AG04450 (cell line): ENCODE data around the gene ACO2. TPM values are rescaled to one million over a fixed set of nuclear protein-coding genes. Genes with fewer than 3 reads are reported as not detected.

Experiments
- CTCF ChIA-PET: fragments of 300-600, 350-600 bp; formaldehyde crosslinking; extraction: SDS; loops from one replicate; lab custom pipeline; 2022; ENCODE audit warnings: antibody characterized with exemption, inconsistent platforms; lab: Charles Lee
- POLR2A ChIA-PET: fragments of 350-600 bp; formaldehyde crosslinking; extraction: SDS; loops from one replicate; lab custom pipeline; 2021; ENCODE audit warnings: antibody characterized with exemption, inconsistent platforms; lab: Yijun Ruan, JAX
- DNase-seq: peaks from one replicate; pipeline ENCODE4 v3.0.0-alpha.2; 2011; ENCODE audit warnings: low read depth, low spot score
- H3K27ac ChIP-seq: one replicate; pipeline ENCODE4 v1.5.1; 2012; ENCODE audit warnings: low read depth, low read length, control low read depth
- H3K27me3 ChIP-seq: one replicate; pipeline ENCODE4 v1.6.0; 2012; ENCODE audit warnings: low read length; ENCODE audit not compliant: control insufficient read depth, insufficient read depth
- H3K4me3 ChIP-seq: 2 replicates; pipeline ENCODE4 v1.5.1; 2011; ENCODE audit warnings: mild to moderate bottlenecking, low read depth, low read length, control low read depth
- H3K9me3 ChIP-seq: 2 replicates; pipeline ENCODE4 v1.5.1; 2012; ENCODE audit warnings: low read length; ENCODE audit not compliant: control insufficient read depth, insufficient read depth
- polyA plus RNA-seq: library from polyadenylated mRNA; depleted of rRNA; stranded (reverse); fragments of >200 nt; gene quantifications from 2 replicates; pipeline ENCODE4 v1.2.3, GENCODE V29; 2011
- TF ChIP-seq, protein P1 (sequence below): IDR thresholded peaks from 2 replicates; pipeline ENCODE4 v1.5.1; 2011; ENCODE audit warnings: low read depth, low read length, control low read depth, inconsistent platforms

Gene ACO2
- polyA plus RNA-seq, 1 experiment: 32.2 TPM

DNA sequence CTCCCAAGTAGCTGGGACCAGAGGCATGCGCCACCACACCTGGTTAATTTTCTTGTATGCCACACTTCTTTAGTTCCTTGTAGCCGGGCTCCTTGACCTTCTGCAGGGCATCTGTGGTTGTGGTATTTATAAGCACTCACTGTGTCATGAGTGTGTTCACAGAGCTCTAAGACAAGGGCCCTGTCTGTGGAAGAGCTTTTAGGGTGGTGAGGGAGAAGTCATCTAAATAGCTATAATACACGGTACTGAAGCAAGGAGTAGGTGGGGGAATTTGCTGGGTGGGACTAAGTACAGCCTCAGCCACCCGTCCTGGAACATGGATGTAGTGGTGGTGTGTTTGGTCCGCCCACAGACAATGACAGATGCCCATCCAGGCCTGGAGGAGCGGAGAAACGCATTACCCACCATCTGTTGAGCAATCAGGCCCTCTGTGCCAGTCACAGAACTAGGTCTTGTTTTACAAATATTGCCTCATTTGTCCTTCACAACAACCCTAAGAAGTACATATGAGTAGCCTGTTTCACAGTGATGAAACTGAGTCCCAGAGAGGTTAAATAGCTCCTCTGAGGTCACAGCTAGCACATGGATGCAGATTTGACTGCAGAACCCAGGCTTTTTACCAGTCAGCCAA, 10.1 kb downstream of the ACO2 start:
- H3K9me3 ChIP-seq: no peaks in the 10 kb centered on the region
- H3K27ac ChIP-seq: no peak overlapping the region
- no peak overlapping the region for H3K4me3 ChIP-seq
- TF ChIP-seq, protein P1, sequence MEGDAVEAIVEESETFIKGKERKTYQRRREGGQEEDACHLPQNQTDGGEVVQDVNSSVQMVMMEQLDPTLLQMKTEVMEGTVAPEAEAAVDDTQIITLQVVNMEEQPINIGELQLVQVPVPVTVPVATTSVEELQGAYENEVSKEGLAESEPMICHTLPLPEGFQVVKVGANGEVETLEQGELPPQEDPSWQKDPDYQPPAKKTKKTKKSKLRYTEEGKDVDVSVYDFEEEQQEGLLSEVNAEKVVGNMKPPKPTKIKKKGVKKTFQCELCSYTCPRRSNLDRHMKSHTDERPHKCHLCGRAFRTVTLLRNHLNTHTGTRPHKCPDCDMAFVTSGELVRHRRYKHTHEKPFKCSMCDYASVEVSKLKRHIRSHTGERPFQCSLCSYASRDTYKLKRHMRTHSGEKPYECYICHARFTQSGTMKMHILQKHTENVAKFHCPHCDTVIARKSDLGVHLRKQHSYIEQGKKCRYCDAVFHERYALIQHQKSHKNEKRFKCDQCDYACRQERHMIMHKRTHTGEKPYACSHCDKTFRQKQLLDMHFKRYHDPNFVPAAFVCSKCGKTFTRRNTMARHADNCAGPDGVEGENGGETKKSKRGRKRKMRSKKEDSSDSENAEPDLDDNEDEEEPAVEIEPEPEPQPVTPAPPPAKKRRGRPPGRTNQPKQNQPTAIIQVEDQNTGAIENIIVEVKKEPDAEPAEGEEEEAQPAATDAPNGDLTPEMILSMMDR: no peak
- ChIA-PET CTCF (interaction anchor here (0.7 to 4.6 kb wide), 4 partner anchors 15 to 75 kb away, joined by 3 to 40 read pairs (median 6); no protein-coding TSS in a partner anchor), POLR2A (interaction anchor here (0.5 to 4.1 kb wide), 3 partner anchors 10 to 99 kb away, joined by 3 to 23 read pairs (median 3); partner anchors contain the start of genes ACO2, PHF5A and TOB2)
- no peaks in the 10 kb centered on the region for H3K27me3 ChIP-seq
- DNase-seq: no peak

DNA sequence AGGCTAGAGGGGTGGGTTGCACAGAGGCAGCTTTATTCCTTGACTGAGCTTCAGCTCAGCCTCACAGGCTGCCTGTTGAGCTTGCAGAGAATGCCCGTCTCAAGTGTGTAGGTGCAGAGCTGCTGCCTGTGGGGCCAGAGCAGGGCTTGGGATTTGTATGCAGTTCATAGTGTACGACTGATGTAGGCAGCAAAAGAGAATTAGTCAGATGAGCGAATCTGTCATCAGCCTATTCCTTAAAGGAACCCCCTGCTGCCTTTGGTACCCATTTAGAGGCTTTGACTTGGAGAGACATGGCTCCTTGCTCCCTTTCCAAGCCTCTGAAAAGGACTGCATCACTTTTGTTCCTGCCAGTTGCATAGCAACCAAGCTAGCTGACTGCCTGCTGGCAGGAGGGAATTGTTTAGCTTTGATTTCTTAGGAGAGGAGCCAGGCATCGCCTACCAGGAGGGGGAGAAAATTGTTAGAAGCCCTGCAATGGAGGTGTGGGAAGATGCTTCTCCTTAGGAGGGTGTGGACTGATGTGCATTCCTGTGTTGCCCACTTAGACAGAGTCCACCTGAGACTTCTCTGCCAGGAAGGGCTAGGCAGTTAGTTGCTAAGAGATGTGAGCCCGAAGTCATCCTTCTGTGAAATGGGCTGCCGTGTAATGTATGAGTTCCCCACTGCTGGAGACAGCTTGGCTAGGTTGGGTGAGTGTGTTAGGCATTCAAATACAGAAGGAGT, 10.9 kb downstream of the ACO2 start:
- CTCF ChIA-PET: interaction anchor here (0.6 to 4.6 kb wide), 7 partner anchors 11 to 76 kb away, joined by 3 to 40 read pairs (median 4); no protein-coding TSS in a partner anchor
- POLR2A ChIA-PET: interaction anchor here (0.9 to 4.1 kb wide), 3 partner anchors 11 to 99 kb away, joined by 3 to 23 read pairs (median 4); partner anchors contain the start of genes ACO2, PHF5A and TOB2
- peak overlapping the region; percentile 94 for H3K27ac ChIP-seq
- TF ChIP-seq, protein P1: peak; percentile 18; the same call in 1 of the 2 replicates
- H3K27me3 ChIP-seq: no peaks in the 10 kb centered on the region
- no peaks in the 10 kb centered on the region for H3K9me3 ChIP-seq
- no peak for DNase-seq
- peak overlapping the region; percentile 23 for H3K4me3 ChIP-seq

DNA sequence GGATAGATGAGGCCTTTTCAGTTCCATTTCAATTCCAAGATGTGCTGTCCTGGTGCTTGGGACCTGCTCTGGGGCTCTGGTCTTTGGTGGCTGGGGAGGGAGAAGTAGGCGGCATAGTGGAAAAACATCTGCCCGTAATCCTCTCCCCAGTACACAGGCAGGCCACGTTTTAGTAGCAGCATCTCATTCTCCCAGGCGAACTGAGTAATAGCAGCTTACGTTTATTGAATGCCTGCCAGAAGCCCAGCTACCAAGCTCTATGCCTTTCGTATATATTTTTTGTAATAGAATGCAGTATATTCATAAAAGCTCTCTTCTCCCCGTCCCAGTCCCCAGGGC, 11.4 kb downstream of the ACO2 start:
- ChIA-PET POLR2A (interaction anchor here (0.6 to 4.1 kb wide), 3 partner anchors 12 to 99 kb away, joined by 4 to 23 read pairs (median 4); partner anchors contain the start of genes ACO2 and PHF5A), CTCF (interaction anchor here (1.1 to 4.6 kb wide), 4 partner anchors 10 to 117 kb away, joined by 3 to 40 read pairs (median 8); no protein-coding TSS in a partner anchor)
- DNase-seq: peak; percentile 66
- H3K9me3 ChIP-seq: no peaks in the 10 kb centered on the region
- H3K27me3 ChIP-seq: no peaks in the 10 kb centered on the region
- H3K4me3 ChIP-seq: peak overlapping the region; percentile 23
- TF ChIP-seq, protein P1: no peak
- peak overlapping the region; percentile 94 for H3K27ac ChIP-seq

DNA sequence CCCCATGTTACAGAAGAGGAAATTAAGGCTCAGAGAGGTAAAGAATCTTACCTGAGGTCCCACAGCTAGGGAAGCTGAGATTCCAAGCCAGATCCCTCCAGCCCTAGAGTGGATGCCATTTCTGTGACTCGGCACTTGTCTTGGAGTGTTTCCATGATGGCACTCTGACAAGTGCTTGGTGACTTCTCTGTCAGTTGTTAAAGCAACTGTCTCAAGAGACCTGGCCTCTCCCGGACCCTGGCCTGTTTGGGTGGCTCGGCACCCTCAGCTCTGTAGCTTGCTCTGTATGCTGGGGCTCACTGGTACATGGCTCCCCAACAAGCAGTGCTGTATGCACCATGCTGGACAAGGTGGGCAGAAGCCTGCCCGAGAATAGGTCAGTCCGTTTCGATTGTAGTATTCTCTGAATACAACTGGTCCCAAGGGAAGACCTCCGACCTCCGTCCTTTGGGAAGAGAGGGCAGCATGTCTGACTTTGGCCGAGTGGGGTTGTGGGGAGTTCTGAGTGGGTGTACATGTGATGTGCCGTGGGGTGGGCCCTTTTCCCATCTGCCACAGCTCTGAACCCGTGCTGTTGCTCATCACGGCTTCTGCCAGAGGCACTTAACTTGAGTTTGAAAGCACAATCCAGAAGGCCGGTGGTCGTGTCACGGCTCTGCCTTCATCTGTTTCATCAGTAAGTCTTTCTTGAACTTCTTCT, 12.4 kb downstream of the ACO2 start:
- DNase-seq: no peak
- ChIA-PET CTCF (interaction anchor here (1.0 to 4.6 kb wide), 6 partner anchors 9 to 116 kb away, joined by 3 to 40 read pairs (median 5); no protein-coding TSS in a partner anchor), POLR2A (interaction anchor here (0.9 to 4.1 kb wide), 2 partner anchors 9 to 12 kb away, joined by 3 to 23 read pairs; partner anchors contain the start of genes ACO2 and PHF5A)
- TF ChIP-seq, protein P1: no peak
- Histone ChIP-seq H3K4me3 (no peak overlapping the region), H3K27me3 (no peaks in the 10 kb centered on the region), H3K9me3 (no peaks in the 10 kb centered on the region), H3K27ac (peak overlapping the region; percentile 31)
